PC-3 (cell line): Measurements from ENCODE around the gene AREL1. TPM values are rescaled to one million over a fixed set of nuclear protein-coding genes. Genes with fewer than 3 reads are reported as not detected.

Source experiments
- ATAC-seq: fragments of 200-7000 bp; cut with Tn5 transposase; 2 replicates; pipeline ENCODE4 v1.9.1; 2020; ENCODE audit warnings: mild to moderate bottlenecking, moderate library complexity
- BruUV-seq: library from RNA; stranded (reverse); fragments of 400-500 nt; replicated peaks from 2 replicates; lab custom pipeline; 2021; lab: Mats Ljungman, UMichigan
- CTCF ChIA-PET: fragments of 300-600 bp; sonication (Branson Sonifier 250); formaldehyde crosslinking; loops from one replicate; lab custom pipeline; 2022; ENCODE audit warnings: antibody characterized with exemption; lab: Charles Lee
- POLR2A ChIA-PET: fragments of 300-600 bp; sonication (Branson Sonifier 250); formaldehyde crosslinking; loops from one replicate; lab custom pipeline; 2022; ENCODE audit warnings: antibody characterized with exemption; ENCODE audit not compliant: unreplicated experiment; lab: Charles Lee
- DNase-seq: peaks from one replicate; pipeline ENCODE4 v3.0.0-alpha.2; 2015
- H2AFZ ChIP-seq: fragments of 300-600 bp; sonication (generic); 2 replicates; pipeline ENCODE4 v1.6.0; 2016; ENCODE audit warnings: antibody characterized with exemption, low read length
- H3F3A ChIP-seq: fragments of 300-600 bp; sonication (generic); one replicate; pipeline ENCODE4 v1.6.0; 2017; ENCODE audit warnings: antibody characterized with exemption, low read length, control low read depth, mild to moderate bottlenecking; ENCODE audit not compliant: unreplicated experiment
- H3K27ac ChIP-seq: fragments of 300-600 bp; sonication (generic); 2 replicates; pipeline ENCODE4 v1.5.1; 2016; ENCODE audit warnings: mild to moderate bottlenecking, low read length
- H3K27me3 ChIP-seq: fragments of 300-600 bp; sonication (generic); 2 replicates; pipeline ENCODE4 v1.6.1; 2016; ENCODE audit warnings: low read length, mixed read lengths
- H3K36me3 ChIP-seq: fragments of 300-600 bp; sonication (generic); 2 replicates; pipeline ENCODE4 v1.6.1; 2016; ENCODE audit warnings: low read depth, mixed run types, low read length, mixed read lengths
- H3K4me1 ChIP-seq: fragments of 300-600 bp; sonication (generic); 2 replicates; pipeline ENCODE4 v1.5.1; 2016; ENCODE audit warnings: low read length; ENCODE audit not compliant: insufficient read depth
- H3K4me2 ChIP-seq: fragments of 300-600 bp; sonication (generic); 2 replicates; pipeline ENCODE4 v1.6.0; 2016; ENCODE audit warnings: low read length
- H3K4me3 ChIP-seq: fragments of 300-600 bp; sonication (generic); 2 replicates; pipeline ENCODE4 v1.5.1; 2016; ENCODE audit warnings: mild to moderate bottlenecking, low read length, mixed read lengths
- H3K79me2 ChIP-seq: fragments of 300-600 bp; sonication (generic); 2 replicates; pipeline ENCODE4 v1.6.1; 2017; ENCODE audit warnings: low read length, mixed read lengths
- H3K9ac ChIP-seq: fragments of 300-600 bp; sonication (generic); 2 replicates; pipeline ENCODE4 v1.6.0; 2016; ENCODE audit warnings: mild to moderate bottlenecking, low read length
- H3K9me2 ChIP-seq: fragments of 300-600 bp; sonication (generic); replicated peaks from 2 replicates; pipeline ENCODE4 v1.6.1; 2016; ENCODE audit warnings: mixed run types, low read length, mixed read lengths
- H3K9me3 ChIP-seq: fragments of 300-600 bp; sonication (generic); 2 replicates; pipeline ENCODE4 v1.6.1; 2016; ENCODE audit warnings: low read length, mixed read lengths
- H4K20me1 ChIP-seq: fragments of 300-600 bp; sonication (generic); 2 replicates; pipeline ENCODE4 v1.6.1; 2016; ENCODE audit warnings: low read length, mixed read lengths
- CTCF ChIP-seq: fragments of 300-600 bp; sonication (generic); conservative IDR thresholded peaks from 2 replicates; pipeline ENCODE4 v1.5.1; 2017; ENCODE audit warnings: antibody characterized with exemption, low read depth, mild to moderate bottlenecking, low read length
- EZH2 ChIP-seq: fragments of 300-600 bp; sonication (generic); IDR thresholded peaks from one replicate; pipeline ENCODE4 v1.6.1; 2017; ENCODE audit warnings: antibody characterized with exemption, mild to moderate bottlenecking, low read length; ENCODE audit not compliant: unreplicated experiment
- EZH2phosphoT487 ChIP-seq: fragments of 300-600 bp; sonication (generic); IDR thresholded peaks from 2 replicates; pipeline ENCODE4 v1.6.1; 2018; ENCODE audit warnings: mild to moderate bottlenecking, antibody characterized with exemption, low read length, borderline replicate concordance
- intact Hi-C: fragments of 100-400 bp; cut with micrococcal nuclease; formaldehyde crosslinking; loops from 2 replicates; pipeline ENCODE4 v1.9.0; 2023
- total RNA-seq: library from RNA; depleted of rRNA; stranded (reverse); fragments of >200 nt; gene quantifications from 2 replicates; pipeline ENCODE4 v1.2.3, GENCODE V29; 2014

AREL1 gene
- total RNA-seq, 1 experiment from 2014 or later, result 32.1 TPM

GRCh38 chr14:74634964-74635363, 77.9 kb downstream of the AREL1 start:
- Histone ChIP-seq H3K4me2 (no peak overlapping the region), H4K20me1 (no peaks in the 10 kb centered on the region), H3K27ac (no peak overlapping the region), H3K4me3 (no peak overlapping the region), H3K79me2 (no peaks in the 10 kb centered on the region), H3K9ac (no peak overlapping the region), H2AFZ (no peak overlapping the region), H3K9me2 (no peaks in the 10 kb centered on the region), H3K27me3 (no peaks in the 10 kb centered on the region), H3K36me3 (no peaks in the 10 kb centered on the region), H3K9me3 (no peaks in the 10 kb centered on the region), H3F3A (no peaks in the 10 kb centered on the region), H3K4me1 (peaks cover 7% of the 10 kb centered on the region; the same call in 1 of the 2 replicates)
- DNase-seq (no peak), ATAC-seq (no peak)
- intact Hi-C loops, result no loop called here
- POLR2A ChIA-PET, result no interaction called here
- BruUV-seq, result no TSS peak
- TF ChIP-seq CTCF (no peak), EZH2 (no peak), EZH2phosphoT487 (no peak)
- CTCF ChIA-PET, result no interaction called here

- Histone ChIP-seq H3K36me3 (no peaks in the 10 kb centered on the region), H2AFZ (no peak overlapping the region), H3F3A (no peaks in the 10 kb centered on the region), H3K9me3 (no peaks in the 10 kb centered on the region), H3K27me3 (no peaks in the 10 kb centered on the region), H3K4me3 (no peak overlapping the region), H3K4me1 (peaks cover 7% of the 10 kb centered on the region; the same call in 1 of the 2 replicates), H3K9me2 (no peaks in the 10 kb centered on the region), H3K79me2 (no peaks in the 10 kb centered on the region), H3K4me2 (no peak overlapping the region), H3K27ac (no peak overlapping the region), H4K20me1 (no peaks in the 10 kb centered on the region), H3K9ac (no peak overlapping the region)
- POLR2A ChIA-PET, result no interaction called here
- no peak for ATAC-seq
- BruUV-seq, result no TSS peak
- intact Hi-C loops, result no loop called here
- no peak for DNase-seq
- TF ChIP-seq CTCF (no peak), EZH2phosphoT487 (no peak), EZH2 (no peak)
- CTCF ChIA-PET, result no interaction called here
Observed at GRCh38 chr14:74634481-74634880, 78.4 kb downstream of the AREL1 start.

GRCh38 chr14:74630881-74631690, 81.8 kb downstream of the AREL1 start:
- Histone ChIP-seq H3F3A (no peaks in the 10 kb centered on the region), H3K79me2 (no peaks in the 10 kb centered on the region), H3K27me3 (no peaks in the 10 kb centered on the region), H4K20me1 (no peaks in the 10 kb centered on the region), H3K4me2 (no peak overlapping the region), H3K4me1 (peaks cover 7% of the 10 kb centered on the region; the same call in 1 of the 2 replicates), H3K9ac (no peak overlapping the region), H3K27ac (no peak overlapping the region), H2AFZ (no peak overlapping the region), H3K36me3 (no peaks in the 10 kb centered on the region), H3K9me3 (no peaks in the 10 kb centered on the region), H3K4me3 (no peak overlapping the region), H3K9me2 (no peaks in the 10 kb centered on the region)
- ChIA-PET POLR2A (no interaction called here), CTCF (no interaction called here)
- intact Hi-C loops, result no loop called here
- DNase-seq (no peak), ATAC-seq (no peak)
- no TSS peak for BruUV-seq
- TF ChIP-seq CTCF (no peak), EZH2phosphoT487 (no peak), EZH2 (no peak)
